RWPE2 (cell line): ENCODE data around the gene ITPK1.

ENCODE experiments used
- ATAC-seq: fragments of 200-7000 bp; cut with Tn5 transposase; 3 replicates; pipeline ENCODE4 v1.9.1; 2021; ENCODE audit warnings: low read depth
- DNase-seq: peaks from one replicate; pipeline ENCODE4 v3.0.0-alpha.2; 2020; ENCODE audit warnings: low spot score
- H3K27ac ChIP-seq: fragments of 450-650 bp; 2 replicates; pipeline ENCODE4 v1.5.1; 2017; ENCODE audit warnings: mild to moderate bottlenecking; ENCODE audit not compliant: poor library complexity, severe bottlenecking
- H3K27me3 ChIP-seq: fragments of 250-450 bp; sonication (Bioruptor Pico); 2 replicates; pipeline ENCODE4 v1.5.1; 2021; ENCODE audit warnings: mild to moderate bottlenecking, moderate library complexity; ENCODE audit not compliant: insufficient read depth, poor library complexity, severe bottlenecking
- H3K36me3 ChIP-seq: fragments of 250-450 bp; sonication (Bioruptor Pico); 2 replicates; pipeline ENCODE4 v1.5.1; 2020; ENCODE audit warnings: low read depth, mild to moderate bottlenecking, moderate library complexity
- H3K4me1 ChIP-seq: fragments of 250-450 bp; sonication (Bioruptor Pico); 2 replicates; pipeline ENCODE4 v1.5.1; 2021; ENCODE audit warnings: mild to moderate bottlenecking, moderate library complexity; ENCODE audit not compliant: insufficient read depth, poor library complexity, severe bottlenecking
- H3K4me3 ChIP-seq: fragments of 250-450 bp; sonication (Bioruptor Pico); 2 replicates; pipeline ENCODE4 v1.5.1; 2021; ENCODE audit warnings: mild to moderate bottlenecking, moderate library complexity; ENCODE audit not compliant: severe bottlenecking
- H3K9me3 ChIP-seq: fragments of 250-450 bp; sonication (Bioruptor Pico); 2 replicates; pipeline ENCODE4 v1.5.1; 2021; ENCODE audit warnings: mild to moderate bottlenecking, moderate library complexity; ENCODE audit not compliant: severe bottlenecking
- TF ChIP-seq, protein P1 (sequence below): fragments of 450-650 bp; IDR thresholded peaks from one replicate; pipeline ENCODE4 v1.5.1; 2017; ENCODE audit warnings: mild to moderate bottlenecking, moderate library complexity; ENCODE audit not compliant: poor library complexity, severe bottlenecking

ITPK1 gene

DNA sequence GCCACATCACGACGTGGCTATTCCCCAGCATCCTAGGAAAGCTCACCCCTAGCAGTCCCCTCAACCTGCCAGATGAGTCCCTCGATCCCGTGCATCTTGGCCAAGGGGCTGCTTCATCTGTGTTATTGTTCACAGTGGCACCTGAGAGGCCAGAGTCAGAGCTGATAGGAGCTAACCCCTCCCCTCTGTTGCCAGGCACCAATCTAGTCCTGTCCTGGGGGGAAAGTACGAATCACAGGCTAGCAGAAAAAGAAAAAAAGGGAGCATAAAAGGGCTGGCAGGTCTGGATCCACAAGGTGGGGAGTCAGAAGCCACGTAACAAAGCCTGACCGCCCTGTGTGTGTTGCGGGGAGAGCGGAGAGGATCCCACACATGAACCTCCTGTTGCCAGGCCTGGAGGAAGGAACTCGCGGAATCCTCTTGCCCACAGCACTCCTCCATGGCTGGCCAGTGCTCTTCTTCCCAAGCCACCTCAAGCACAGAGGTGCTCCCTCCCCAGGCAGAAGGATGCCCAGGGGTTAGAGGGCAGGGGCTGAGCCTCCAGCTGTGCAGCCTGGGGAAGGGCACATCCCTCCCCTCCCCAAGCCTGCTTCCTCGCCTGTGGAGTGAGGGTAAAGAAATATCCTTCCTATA, 91.8 kb downstream of the ITPK1 start:
- no peaks in the 10 kb centered on the region for H3K4me1 ChIP-seq

DNA sequence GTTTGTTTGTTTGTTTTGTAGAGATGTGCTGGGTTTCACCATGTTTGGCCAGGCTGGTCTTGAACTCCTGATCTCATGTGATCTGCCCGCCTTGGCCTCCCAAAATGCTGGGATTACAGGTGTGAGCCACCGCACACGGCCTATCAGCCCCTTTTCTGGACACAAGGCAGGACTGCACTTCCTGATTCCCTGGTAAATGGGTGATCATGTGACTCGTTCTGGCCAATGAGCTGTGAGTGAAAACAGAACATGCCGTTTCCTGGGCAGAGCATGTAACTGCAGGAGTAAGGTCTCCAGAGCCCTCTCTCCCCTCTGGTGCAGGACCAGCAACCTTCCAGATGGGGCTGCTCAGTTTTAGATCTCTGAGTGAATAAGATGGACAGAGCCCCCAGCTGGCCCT, 92.7 kb downstream of the ITPK1 start:
- Histone ChIP-seq H3K4me3 (no peak overlapping the region), H3K9me3 (no peaks in the 10 kb centered on the region), H3K4me1 (no peaks in the 10 kb centered on the region), H3K36me3 (peaks cover 10% of the 10 kb centered on the region; the same call in 1 of the 2 replicates), H3K27ac (no peak overlapping the region), H3K27me3 (no peaks in the 10 kb centered on the region)
- TF ChIP-seq, protein P1, sequence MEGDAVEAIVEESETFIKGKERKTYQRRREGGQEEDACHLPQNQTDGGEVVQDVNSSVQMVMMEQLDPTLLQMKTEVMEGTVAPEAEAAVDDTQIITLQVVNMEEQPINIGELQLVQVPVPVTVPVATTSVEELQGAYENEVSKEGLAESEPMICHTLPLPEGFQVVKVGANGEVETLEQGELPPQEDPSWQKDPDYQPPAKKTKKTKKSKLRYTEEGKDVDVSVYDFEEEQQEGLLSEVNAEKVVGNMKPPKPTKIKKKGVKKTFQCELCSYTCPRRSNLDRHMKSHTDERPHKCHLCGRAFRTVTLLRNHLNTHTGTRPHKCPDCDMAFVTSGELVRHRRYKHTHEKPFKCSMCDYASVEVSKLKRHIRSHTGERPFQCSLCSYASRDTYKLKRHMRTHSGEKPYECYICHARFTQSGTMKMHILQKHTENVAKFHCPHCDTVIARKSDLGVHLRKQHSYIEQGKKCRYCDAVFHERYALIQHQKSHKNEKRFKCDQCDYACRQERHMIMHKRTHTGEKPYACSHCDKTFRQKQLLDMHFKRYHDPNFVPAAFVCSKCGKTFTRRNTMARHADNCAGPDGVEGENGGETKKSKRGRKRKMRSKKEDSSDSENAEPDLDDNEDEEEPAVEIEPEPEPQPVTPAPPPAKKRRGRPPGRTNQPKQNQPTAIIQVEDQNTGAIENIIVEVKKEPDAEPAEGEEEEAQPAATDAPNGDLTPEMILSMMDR, result no peak
- DNase-seq (no peak), ATAC-seq (no peak)

More for the DNA sequence above, 91.8 kb downstream of the ITPK1 start:
- no peaks in the 10 kb centered on the region for H3K9me3 ChIP-seq
- H3K27me3 ChIP-seq, result no peaks in the 10 kb centered on the region
- DNase-seq (no peak), ATAC-seq (no peak)
- TF ChIP-seq, protein P1, result no peak
- H3K27ac ChIP-seq, result no peak overlapping the region
- peaks cover 10% of the 10 kb centered on the region; the same call in 1 of the 2 replicates for H3K36me3 ChIP-seq
- H3K4me3 ChIP-seq, result no peak overlapping the region

DNA sequence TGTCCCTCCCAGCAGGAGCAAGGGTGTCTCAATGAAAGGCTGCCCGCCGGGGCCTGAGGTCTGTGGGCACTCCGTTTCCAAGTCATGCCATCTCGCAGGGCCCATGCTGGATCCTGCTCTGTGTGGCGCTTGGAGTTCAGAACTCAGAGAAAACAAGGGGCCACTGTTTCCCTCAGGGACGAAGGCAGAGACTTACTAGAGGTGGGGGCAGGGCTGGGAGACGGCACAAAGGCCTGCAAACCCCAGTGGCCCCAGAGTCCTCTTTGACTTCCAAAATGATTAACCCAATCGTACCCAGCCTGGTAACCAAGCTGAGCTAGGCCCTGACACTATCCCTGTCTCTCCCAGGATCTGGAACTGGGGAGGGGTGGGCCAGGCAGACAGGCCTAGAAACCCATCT, 95.8 kb downstream of the ITPK1 start:
- Histone ChIP-seq H3K4me1 (no peaks in the 10 kb centered on the region), H3K4me3 (no peak overlapping the region), H3K27ac (no peak overlapping the region), H3K36me3 (peaks cover 22% of the 10 kb centered on the region), H3K9me3 (no peaks in the 10 kb centered on the region), H3K27me3 (no peaks in the 10 kb centered on the region)
- TF ChIP-seq, protein P1, result no peak
- ATAC-seq, result no peak
- no peak for DNase-seq

DNA sequence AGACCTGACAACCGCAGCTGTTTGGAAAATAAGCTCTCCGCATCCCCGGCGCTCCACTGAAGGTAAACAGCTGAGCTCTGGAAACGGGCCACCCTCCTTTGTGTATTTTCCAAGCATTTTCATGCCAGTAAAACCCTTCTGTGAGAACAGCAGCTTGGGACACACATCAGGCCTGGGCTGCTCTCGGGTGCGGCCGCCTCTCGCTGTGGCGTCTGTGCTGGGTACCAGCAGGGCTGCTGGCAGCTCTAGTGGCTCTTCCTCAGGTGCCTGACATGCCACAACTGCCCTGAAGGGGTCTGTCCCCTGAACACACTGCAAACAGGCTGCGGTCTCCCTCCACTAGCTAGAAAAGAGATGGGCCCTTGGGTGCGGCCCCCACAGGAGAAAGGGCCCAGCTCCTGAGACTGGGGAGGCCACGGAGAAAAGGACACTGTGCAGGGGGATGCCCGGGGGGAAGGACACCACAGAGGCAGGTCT, 96.3 kb downstream of the ITPK1 start:
- TF ChIP-seq, protein P1, result no peak
- Histone ChIP-seq H3K4me1 (no peaks in the 10 kb centered on the region), H3K27me3 (no peaks in the 10 kb centered on the region), H3K4me3 (no peak overlapping the region), H3K36me3 (peaks cover 25% of the 10 kb centered on the region), H3K27ac (no peak overlapping the region), H3K9me3 (no peaks in the 10 kb centered on the region)
- ATAC-seq (no peak), DNase-seq (no peak)

DNA sequence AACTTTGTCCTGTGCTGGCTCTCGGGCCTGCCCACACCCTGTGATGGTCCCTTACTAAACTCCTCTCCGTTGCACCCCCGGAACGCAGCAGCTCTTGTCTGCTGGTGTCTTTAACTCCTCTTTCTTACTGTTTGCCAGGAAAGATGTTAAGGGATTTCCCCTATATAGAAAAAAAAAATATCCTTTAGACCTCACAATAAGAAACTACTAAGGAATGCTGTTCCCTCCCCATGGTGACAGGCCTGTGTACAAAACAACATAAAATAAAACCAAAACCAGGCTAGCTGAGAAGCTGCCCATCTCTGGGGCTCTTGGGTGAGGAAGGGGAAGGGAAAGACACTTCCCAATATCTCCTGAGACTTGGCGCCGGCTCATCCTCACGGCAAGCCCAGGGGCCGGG, 97.4 kb downstream of the ITPK1 start:
- H3K27ac ChIP-seq, result no peak overlapping the region

More for the DNA sequence above, 97.4 kb downstream of the ITPK1 start:
- TF ChIP-seq, protein P1, result no peak
- Histone ChIP-seq H3K9me3 (no peaks in the 10 kb centered on the region), H3K27me3 (no peaks in the 10 kb centered on the region), H3K4me3 (no peak overlapping the region), H3K4me1 (no peaks in the 10 kb centered on the region), H3K36me3 (peaks cover 25% of the 10 kb centered on the region)
- ATAC-seq (no peak), DNase-seq (no peak)
